Left lung (tissue), 10 donors: ENCODE results near the gene OTOS. TPM values are rescaled to one million over a fixed set of nuclear protein-coding genes. Genes with fewer than 3 reads are reported as not detected.

Experiments
- ATAC-seq: fragments of 200-7000 bp; cut with Tn5 transposase; one replicate; pipeline ENCODE4 v1.9.1; 2020; ENCODE audit warnings: moderate library complexity
- DNase-seq, 4 donors: peaks; one replicate each; pipeline ENCODE4 v3.0.0-alpha.2; 2013 to 2020
- H3K27ac ChIP-seq, 2 donors: fragments of 200-600 bp; sonication (generic) in 1 of 2; one replicate each; pipeline versions ENCODE4 v1.5.0 to v1.8.0; 2020 to 2021
- H3K27me3 ChIP-seq, 2 donors: fragments of 200-600 bp; sonication (generic) in 1 of 2; one replicate each; pipeline versions ENCODE4 v1.5.0 to v1.8.0; 2020 to 2021
- H3K36me3 ChIP-seq, 2 donors: fragments of 200-600 bp; sonication (generic) in 1 of 2; one replicate each; pipeline versions ENCODE4 v1.5.0 to v1.8.0; 2020 to 2021
- H3K4me1 ChIP-seq, 2 donors: fragments of 200-600 bp; one replicate each; pipeline ENCODE4 v1.8.0; 2021
- H3K4me3 ChIP-seq, 2 donors: fragments of 200-600 bp; sonication (generic) in 1 of 2; one replicate each; pipeline versions ENCODE4 v1.5.0 to v1.8.0; 2020 to 2021; ENCODE audit warnings: mild to moderate bottlenecking in 1 of 2
- H3K9me3 ChIP-seq, 2 donors: fragments of 200-600 bp; sonication (generic) in 1 of 2; one replicate each; pipeline versions ENCODE4 v1.5.0 to v1.8.0; 2020 to 2021
- intact Hi-C, 2 donors: fragments of 100-400 bp; cut with DNase I; formaldehyde crosslinking; loops; one replicate each; pipeline versions ENCODE4 v1.11.2 to v1.14.2; 2022
- polyA plus RNA-seq, 6 donors: library from polyadenylated mRNA; unstranded; fragments of 120-200 nt; gene quantifications; one replicate each; pipeline ENCODE4 v1.2.1, GENCODE V29; 2013; ENCODE audit not compliant: insufficient read length in 6 of 6
- total RNA-seq, 2 donors: library from RNA; stranded (reverse); fragmentation: NEBNext Ultra II Directional; extraction: Animal tissue kit (Norgen Biotek cat#: 25700); gene quantifications; one replicate each; pipeline ENCODE4 v1.2.1, GENCODE V29; 2021
- TF ChIP-seq, protein P1 (sequence below), 2 donors: fragments of 200-600 bp; sonication (generic) in 1 of 2; IDR thresholded peaks; one replicate each; pipeline versions ENCODE4 v1.5.0 to v1.8.0; 2021; ENCODE audit warnings: antibody characterized with exemption in 2 of 2
- donor health status: DM: no; HTN: yes; CAD: no.
- donor health status: DM: no; HTN: no; CAD: no.

Gene OTOS
- total and polyA plus RNA-seq, 8 donors: not detected

- DNase-seq: no peak
- H3K4me1 ChIP-seq: no peaks in the 10 kb centered on the region
- no peak overlapping the region for H3K4me3 ChIP-seq
- intact Hi-C loops: no loop called here
- H3K27ac ChIP-seq: no peak overlapping the region
- no peaks in the 10 kb centered on the region for H3K36me3 ChIP-seq
- ATAC-seq: no peak
- H3K9me3 ChIP-seq: no peaks in the 10 kb centered on the region
- H3K27me3 ChIP-seq: peaks cover 0 to 37% of the 10 kb centered on the region in 2 donors
- TF ChIP-seq, protein P1, sequence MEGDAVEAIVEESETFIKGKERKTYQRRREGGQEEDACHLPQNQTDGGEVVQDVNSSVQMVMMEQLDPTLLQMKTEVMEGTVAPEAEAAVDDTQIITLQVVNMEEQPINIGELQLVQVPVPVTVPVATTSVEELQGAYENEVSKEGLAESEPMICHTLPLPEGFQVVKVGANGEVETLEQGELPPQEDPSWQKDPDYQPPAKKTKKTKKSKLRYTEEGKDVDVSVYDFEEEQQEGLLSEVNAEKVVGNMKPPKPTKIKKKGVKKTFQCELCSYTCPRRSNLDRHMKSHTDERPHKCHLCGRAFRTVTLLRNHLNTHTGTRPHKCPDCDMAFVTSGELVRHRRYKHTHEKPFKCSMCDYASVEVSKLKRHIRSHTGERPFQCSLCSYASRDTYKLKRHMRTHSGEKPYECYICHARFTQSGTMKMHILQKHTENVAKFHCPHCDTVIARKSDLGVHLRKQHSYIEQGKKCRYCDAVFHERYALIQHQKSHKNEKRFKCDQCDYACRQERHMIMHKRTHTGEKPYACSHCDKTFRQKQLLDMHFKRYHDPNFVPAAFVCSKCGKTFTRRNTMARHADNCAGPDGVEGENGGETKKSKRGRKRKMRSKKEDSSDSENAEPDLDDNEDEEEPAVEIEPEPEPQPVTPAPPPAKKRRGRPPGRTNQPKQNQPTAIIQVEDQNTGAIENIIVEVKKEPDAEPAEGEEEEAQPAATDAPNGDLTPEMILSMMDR (IDR thresholded peaks at IDR 0.05): no peak
Measured at GRCh38 chr2:240170883-240171282, 30.4 kb upstream of the OTOS start.

- peak in 1 of 4 donors; percentile 33 for DNase-seq
Measured at GRCh38 chr2:240170354-240170735, 29.9 kb upstream of the OTOS start.

GRCh38 chr2:240169486-240170353, 29.3 kb upstream of the OTOS start:
- Histone ChIP-seq H3K4me3 (no peak overlapping the region), H3K27ac (no peak overlapping the region), H3K4me1 (no peaks in the 10 kb centered on the region), H3K27me3 (peaks cover 0 to 31% of the 10 kb centered on the region in 2 donors), H3K36me3 (no peaks in the 10 kb centered on the region), H3K9me3 (no peaks in the 10 kb centered on the region)
- ATAC-seq (no peak), DNase-seq (peak in 1 of 4 donors; percentile 53)
- TF ChIP-seq, protein P1 (IDR thresholded peaks at IDR 0.05): no peak
- intact Hi-C loops: no loop called here

More at GRCh38 chr2:240170354-240170735, 29.9 kb upstream of the OTOS start:
- Histone ChIP-seq H3K9me3 (no peaks in the 10 kb centered on the region), H3K4me1 (no peaks in the 10 kb centered on the region), H3K4me3 (no peak overlapping the region), H3K36me3 (no peaks in the 10 kb centered on the region), H3K27ac (no peak overlapping the region), H3K27me3 (peaks cover 0 to 37% of the 10 kb centered on the region in 2 donors)
- intact Hi-C loops: no loop called here
- TF ChIP-seq, protein P1 (IDR thresholded peaks at IDR 0.05): no peak
- no peak for ATAC-seq

GRCh38 chr2:240168546-240169361, 28.3 kb upstream of the OTOS start:
- no peaks in the 10 kb centered on the region for H3K9me3 ChIP-seq
- peaks cover 0 to 27% of the 10 kb centered on the region in 2 donors for H3K27me3 ChIP-seq
- ATAC-seq: no peak
- no peak overlapping the region for H3K4me3 ChIP-seq
- H3K36me3 ChIP-seq: no peaks in the 10 kb centered on the region
- peak in 1 of 4 donors; percentile 58 for DNase-seq
- H3K27ac ChIP-seq: no peak overlapping the region
- TF ChIP-seq, protein P1 (IDR thresholded peaks at IDR 0.05): no peak
- no peaks in the 10 kb centered on the region for H3K4me1 ChIP-seq
- intact Hi-C loops: no loop called here

DNA sequence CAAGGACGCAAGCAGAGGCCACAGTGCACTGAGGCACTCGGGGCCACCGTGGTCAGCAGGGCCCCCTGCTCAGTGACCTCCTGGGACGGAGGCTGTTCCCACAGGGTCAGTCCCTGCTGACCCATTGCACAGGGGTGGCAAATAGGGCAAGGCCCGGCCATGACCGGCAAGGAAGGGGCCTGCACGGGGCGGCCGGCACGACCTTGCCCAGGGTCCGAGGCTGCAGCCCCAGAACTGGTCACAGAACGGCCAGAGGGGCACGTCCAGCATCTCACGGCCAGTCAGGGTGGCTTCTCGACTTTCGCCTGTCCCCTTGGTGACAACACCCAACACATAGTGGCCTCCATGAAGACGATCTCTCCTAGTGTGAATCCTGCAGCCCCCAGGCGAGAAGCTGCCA, 27.6 kb upstream of the OTOS start:
- intact Hi-C loops: no loop called here
- TF ChIP-seq, protein P1 (IDR thresholded peaks at IDR 0.05): no peak

More for the DNA sequence above, 27.6 kb upstream of the OTOS start:
- DNase-seq (peak in 1 of 4 donors; percentile 59), ATAC-seq (no peak)
- H3K36me3 ChIP-seq: no peaks in the 10 kb centered on the region
- H3K4me1 ChIP-seq: no peaks in the 10 kb centered on the region
- H3K4me3 ChIP-seq: no peak overlapping the region
- no peaks in the 10 kb centered on the region for H3K9me3 ChIP-seq
- peaks cover 0 to 27% of the 10 kb centered on the region in 2 donors for H3K27me3 ChIP-seq
- H3K27ac ChIP-seq: no peak overlapping the region
